Right kidney (tissue), 9 donors: ENCODE data around the gene SLIT1.

Experiments
- DNase-seq: peaks from one replicate; pipeline ENCODE4 v3.0.0-alpha.2; 2016
- long read RNA-seq, 8 donors: transcript quantifications; one replicate each; lab custom pipeline, GENCODE V29; 2026

Gene SLIT1
- long read RNA-seq, donor 1 = 0 reads
- long read RNA-seq, donor 2 = 0 reads
- long read RNA-seq, donor 3 = 0 reads
- long read RNA-seq, donor 4 = 0 reads
- long read RNA-seq, donor 5 = 0 reads
- long read RNA-seq, donor 6 = 0 reads
- long read RNA-seq, donor 7 = 0 reads
- long read RNA-seq, donor 8 = 0 reads

DNA sequence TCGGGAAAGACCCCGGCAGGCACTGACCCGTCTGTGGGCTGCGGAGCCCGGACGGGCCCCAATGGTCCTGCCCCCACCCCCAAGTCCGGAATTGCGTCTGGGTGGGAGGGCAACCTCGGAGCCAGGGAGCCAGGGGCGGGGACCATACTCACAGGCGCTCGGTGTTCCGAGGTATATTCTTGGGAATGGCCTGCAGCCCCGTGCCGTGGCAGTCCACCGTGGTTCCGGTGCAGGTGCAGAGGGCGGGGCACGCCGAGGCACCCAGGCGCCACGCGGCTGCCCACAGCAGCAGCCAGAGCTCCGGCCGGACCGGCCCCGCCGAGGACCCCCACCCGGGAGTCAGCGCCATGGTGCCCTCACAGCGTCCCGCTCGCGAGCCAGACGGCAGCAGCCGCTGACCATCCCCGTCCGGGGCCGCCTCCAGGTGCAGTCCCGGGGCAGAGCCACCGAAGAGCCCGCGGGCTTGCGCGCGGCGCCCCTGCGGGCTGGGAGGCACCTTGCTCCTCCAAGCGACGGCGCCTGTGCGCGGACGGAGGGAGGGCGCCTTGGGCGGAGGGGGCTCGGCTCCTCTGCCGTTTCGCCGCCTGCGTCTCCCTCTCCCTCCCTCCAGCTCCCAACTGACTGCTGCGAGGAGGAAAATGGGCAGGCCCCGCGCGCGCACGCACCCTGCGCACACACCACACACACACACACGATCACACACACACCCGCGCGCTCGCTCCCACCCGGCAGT, at the start of gene SLIT1:
Gene SLIT1, minus strand, starts transcription at position 634 of the 733 bp plus-strand sequence. Its CDS starts 285 bp downstream, at position 349.
- DNase-seq = peak; percentile 81

GRCh38 chr10:97235353-97235752, 49.6 kb upstream of the SLIT1 start:
- DNase-seq = no peak

- DNase-seq = no peak
Observed at GRCh38 chr10:97234400-97234799, 48.6 kb upstream of the SLIT1 start.

- DNase-seq = no peak
Observed at GRCh38 chr10:97230146-97230545, 44.4 kb upstream of the SLIT1 start.

DNA sequence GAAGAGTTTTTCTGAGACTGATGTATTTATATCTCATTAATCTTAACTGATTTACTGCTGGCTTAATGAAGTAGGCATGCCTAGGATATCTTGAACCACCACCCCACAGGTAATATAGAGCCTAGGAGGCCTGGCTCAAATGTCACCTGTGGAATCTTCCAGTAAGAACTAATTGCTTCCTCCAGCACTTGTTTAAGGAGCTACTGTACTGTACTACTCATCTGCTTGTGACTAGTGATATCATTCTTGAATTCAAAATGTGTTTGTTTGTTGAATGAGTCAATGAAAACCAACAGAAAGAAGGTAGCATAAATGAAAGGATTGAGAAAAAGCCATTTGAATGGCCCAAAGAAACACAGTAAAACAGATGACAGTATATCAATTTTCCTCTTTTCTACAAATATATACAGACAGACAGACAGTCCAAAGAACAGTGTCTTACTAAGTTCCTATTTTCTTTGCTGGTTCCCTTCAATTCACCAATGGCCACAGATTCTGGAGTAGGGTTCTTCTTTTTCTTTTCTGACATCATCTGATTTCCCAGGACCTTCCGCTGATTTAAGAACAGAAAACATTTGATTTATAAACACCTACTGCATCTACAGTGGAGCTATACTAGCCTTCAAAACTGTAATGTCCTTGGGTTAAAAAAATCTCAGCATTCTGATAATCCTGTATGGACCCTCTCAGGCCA, 43.7 kb upstream of the SLIT1 start:
- no peak for DNase-seq

GRCh38 chr10:97228775-97229157, 43.0 kb upstream of the SLIT1 start:
- no peak for DNase-seq

- no peak for DNase-seq
Observed at GRCh38 chr10:97228130-97228774, 42.5 kb upstream of the SLIT1 start.

GRCh38 chr10:97226398-97226797, 40.6 kb upstream of the SLIT1 start:
- no peak for DNase-seq

GRCh38 chr10:97224483-97225435, 39.0 kb upstream of the SLIT1 start:
- DNase-seq = no peak

DNA sequence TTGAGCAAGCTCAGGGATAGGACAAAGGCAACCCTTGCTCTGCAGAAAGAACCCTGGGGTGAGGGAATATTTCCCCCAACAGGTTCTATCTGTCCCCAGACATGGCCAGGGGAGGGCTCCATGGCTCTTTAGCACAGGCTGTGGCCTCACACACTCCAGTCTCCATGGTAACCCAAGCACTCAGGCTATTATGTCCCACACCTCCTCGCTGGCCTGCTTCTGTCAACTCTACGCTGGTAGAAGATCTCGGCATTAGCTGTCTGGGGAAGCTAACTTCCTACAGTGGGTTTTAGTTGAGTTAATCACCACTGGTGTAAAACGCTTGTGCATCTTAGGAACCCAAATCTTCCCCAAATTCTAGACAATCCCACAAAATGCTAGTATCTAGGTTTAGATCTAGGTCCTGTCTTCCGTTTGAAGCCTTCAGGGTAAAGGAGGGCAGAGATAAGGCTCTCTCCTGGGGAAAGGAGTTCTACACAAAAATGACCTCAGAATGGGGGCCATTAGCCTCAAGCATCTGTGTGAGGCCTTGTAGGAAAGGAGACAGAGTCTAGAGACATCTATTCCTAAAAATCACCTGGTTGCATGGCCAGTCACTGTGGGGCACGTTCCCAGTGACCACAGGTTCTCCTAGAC, 36.7 kb upstream of the SLIT1 start:
- DNase-seq = no peak

DNA sequence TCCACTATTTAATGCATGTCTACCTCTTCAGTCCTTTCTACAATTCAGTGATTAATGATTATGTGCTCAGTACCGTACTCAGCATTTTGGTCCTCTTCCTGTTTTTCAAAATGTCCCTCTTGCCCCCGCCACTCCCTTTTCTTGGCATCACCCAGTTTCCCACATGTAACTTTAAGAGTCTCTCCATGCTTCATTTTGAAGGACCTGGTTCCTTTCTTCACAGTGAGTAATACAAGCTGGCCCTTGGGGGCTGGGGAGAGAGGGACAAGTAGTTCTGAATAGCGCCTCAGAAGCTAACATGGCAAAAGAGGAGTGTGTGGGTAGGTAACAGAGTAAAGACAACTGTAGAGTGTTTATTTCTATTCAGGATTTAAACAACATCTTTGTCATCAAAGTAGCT, 34.6 kb upstream of the SLIT1 start:
- no peak for DNase-seq

DNA sequence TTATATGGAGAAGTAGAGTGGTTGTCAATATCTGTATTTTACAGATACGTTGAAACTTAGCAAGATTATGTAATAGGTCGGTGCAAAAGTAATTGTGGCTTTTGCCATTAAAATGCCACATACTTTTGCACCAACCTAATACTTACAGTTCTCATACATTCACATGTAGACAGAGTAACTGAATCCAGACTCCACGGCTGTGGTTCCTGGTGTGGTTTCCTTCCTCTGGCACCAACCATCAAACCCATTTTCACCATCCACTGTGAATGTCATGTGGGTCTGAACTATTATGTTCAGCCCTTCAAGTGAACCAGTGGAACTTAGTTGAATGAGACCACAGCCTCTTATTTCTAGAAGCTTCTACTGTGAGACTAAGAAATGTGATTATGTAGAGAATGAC, 31.5 kb upstream of the SLIT1 start:
- DNase-seq = no peak

DNA sequence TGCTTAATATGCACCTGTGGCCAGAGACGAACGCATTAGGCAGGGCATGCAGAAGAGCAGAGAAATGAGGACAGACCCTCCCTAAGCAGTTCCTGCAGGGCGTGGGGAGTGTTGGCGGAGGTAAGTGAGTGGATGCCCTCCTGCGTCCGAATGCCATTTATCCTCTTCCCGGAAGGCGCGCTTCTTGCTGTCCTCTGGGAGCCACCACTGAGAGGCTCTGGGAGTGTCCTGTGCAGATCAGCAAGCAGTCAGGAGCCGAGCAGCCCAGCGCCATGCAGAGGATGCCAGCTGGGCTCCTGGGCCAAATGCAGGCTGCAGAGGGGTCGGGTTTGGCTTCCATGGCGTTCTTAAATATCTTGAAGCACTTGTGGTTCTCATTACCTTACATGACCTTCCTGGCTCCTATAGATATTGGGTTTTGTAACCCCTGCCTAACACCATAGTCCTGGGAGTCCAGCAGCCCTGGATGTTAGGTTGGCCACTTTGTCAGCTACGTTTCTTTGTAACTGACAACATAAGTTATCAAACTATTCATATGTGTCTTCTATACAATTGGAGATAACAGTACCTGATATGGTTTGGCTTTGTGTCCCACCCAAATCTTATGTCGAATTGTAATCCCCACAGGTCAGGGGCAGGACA, 30.0 kb upstream of the SLIT1 start:
- DNase-seq = no peak

- DNase-seq = no peak
Observed at GRCh38 chr10:97213431-97213830, 27.7 kb upstream of the SLIT1 start.

DNA sequence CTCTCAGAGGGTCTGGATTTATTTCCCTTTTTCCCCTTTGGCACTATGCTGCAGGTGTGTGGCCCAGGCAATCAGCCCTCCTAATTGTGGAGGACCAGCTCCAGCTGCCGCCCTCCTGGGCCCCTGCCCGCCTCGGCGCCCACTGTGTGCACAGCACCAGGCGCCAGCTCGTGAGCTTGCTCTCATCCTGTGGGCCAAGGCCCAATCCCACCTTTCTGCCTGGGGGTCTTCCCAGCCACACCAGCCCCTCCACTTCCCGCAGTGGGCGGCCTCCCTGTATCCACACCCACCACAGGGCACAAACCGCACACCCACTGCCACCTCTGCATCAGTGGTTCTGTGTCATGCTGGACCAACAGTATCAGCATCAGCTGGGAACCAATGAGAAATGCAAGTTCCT, 25.5 kb upstream of the SLIT1 start:
- DNase-seq = no peak

- no peak for DNase-seq
Observed at GRCh38 chr10:97210543-97210960, 24.8 kb upstream of the SLIT1 start.

DNA sequence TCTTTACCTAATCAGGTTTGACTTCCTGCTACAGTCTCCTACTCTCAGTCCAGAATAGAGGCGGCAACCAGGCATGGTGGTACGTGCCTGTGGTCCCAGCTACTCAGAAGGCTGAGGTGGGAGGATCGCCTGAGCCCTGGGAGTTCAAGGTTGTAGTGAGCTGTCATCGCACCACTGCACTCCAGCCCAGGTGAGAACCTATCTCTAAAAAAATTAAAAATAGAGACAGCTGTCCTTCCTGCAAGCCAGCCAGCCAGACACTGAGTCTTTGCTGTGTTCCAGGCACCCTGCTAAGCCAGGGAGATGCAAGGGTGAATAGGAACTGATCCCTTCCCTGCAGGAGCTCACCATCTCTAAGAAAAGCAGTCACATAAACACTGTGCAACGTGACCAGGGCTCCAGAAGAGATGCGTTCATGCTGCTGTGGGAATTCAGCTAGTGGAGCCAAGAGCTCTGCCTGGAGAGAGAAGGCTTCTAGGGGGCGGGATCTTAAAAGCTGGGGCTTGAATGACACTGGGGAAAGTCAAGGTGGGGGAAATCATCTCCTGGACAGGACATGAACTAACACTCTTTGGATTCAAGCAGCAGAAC, 22.1 kb upstream of the SLIT1 start:
- no peak for DNase-seq

DNA sequence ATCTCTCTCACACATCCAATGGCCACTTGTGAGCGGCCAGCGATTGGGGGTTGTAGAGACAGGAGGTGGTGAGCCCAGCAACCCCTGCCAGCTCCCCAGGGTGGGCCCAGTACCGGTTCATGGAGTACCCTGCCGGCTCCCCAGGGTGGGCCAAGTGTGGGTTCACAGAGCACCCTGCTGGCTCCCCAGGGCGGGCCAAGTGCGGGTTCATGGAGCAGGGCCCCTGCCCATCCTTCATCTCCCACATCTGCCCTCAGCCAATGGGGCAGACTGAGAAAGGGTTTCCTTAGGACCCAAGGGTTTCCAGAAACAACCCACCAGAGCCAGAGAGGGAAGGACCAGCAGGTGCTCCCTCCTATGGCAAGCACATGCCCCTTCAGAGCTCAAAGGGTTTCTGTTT, 21.4 kb upstream of the SLIT1 start:
- no peak for DNase-seq

- no peak for DNase-seq
Observed at GRCh38 chr10:97204826-97205679, 19.3 kb upstream of the SLIT1 start.

- no peak for DNase-seq
Observed at GRCh38 chr10:97203220-97203619, 17.5 kb upstream of the SLIT1 start.
